ENCODE data around the gene THSD4. TPM values are rescaled to one million over a fixed set of nuclear protein-coding genes. Genes with fewer than 3 reads are reported as not detected.

THSD4 gene
- polyA plus RNA-seq, 2 of the 4 experiments (the other 2 are of a cell fraction), result 15.8 to 40.7 TPM

GRCh38 chr15:71288348-71288955, 173.2 kb downstream of the THSD4 start (continued):
- TF ChIP-seq TFCP2L1 (CRISPR knock-in tag; IDR thresholded peaks at IDR 0.05), result no peak

- Histone ChIP-seq H3K4me2 (peak overlapping the region; percentile 6; the same call in 1 of the 3 replicates), H3K4me1 (peaks cover 60% of the 10 kb centered on the region), H3K4me3 (no peak overlapping the region), H3K27ac (peak overlapping the region; percentile 80 to 97), H3K9me3 (peaks cover 7% of the 10 kb centered on the region; the same call in 1 of the 3 replicates)
- 91% methylated on average over 3 of the region's 3 CpGs for WGBS (ENCODE audit: missing lambda C conversion rate)
- no peak for DNase-seq (ENCODE audit: low read depth in 1 of 2, low spot score in 1 of 2)
- TF ChIP-seq FOSL2 (IDR thresholded peaks at IDR 0.05), result no peak
- TF ChIP-seq FOSL2 (CRISPR knock-in tag; IDR thresholded peaks at IDR 0.05), result 0 out of 2 replicates have a peak, but pooled peaks have one; percentile 5
- no peak for TF ChIP-seq ZC3H11A (IDR thresholded peaks at IDR 0.05)
- peak; percentile 13 for FAIRE-seq
- ChIA-PET CTCF (interaction anchor here (0.7 to 1.3 kb wide), 2 partner anchors 52 to 96 kb away, joined by 3 read pairs; no protein-coding TSS in a partner anchor), POLR2A (no interaction called here)
- ATAC-seq, result no peak
These were observed 174.7 kb downstream of the THSD4 start for GRCh38 chr15:71290002-71290401.

- DNase-seq (ENCODE audit: low read depth in 1 of 2, low spot score in 1 of 2) (no peak), ATAC-seq (no peak), FAIRE-seq (no peak)
- WGBS (ENCODE audit: missing lambda C conversion rate), result 81% methylated on average over 2 of the region's 2 CpGs
- no peak overlapping the region for H3K4me3 ChIP-seq
- peak overlapping the region; percentile 6; the same call in 1 of the 3 replicates for H3K4me2 ChIP-seq
- ChIA-PET POLR2A (interaction anchor here (0.5 kb wide), 1 partner anchor 104 kb away, joined by 3 read pairs; no protein-coding TSS in a partner anchor), CTCF (no interaction called here)
- TF ChIP-seq FOXS1 (CRISPR knock-in tag; IDR thresholded peaks at IDR 0.05), result no peak
- no peak for TF ChIP-seq EHMT2 (IDR thresholded peaks at IDR 0.05; ENCODE audit: low read depth)
- TF ChIP-seq ESRRA (IDR thresholded peaks at IDR 0.05; ENCODE audit: borderline replicate concordance, low read length), result no peak
- no peak for TF ChIP-seq RNF2 (IDR thresholded peaks at IDR 0.05; ENCODE audit: borderline replicate concordance, low read depth)
- no peak for TF ChIP-seq FOSB (CRISPR knock-in tag; IDR thresholded peaks at IDR 0.05)
- TF ChIP-seq ZFP36 (IDR thresholded peaks at IDR 0.05; ENCODE audit: borderline replicate concordance, partially characterized antibody), result no peak
- TF ChIP-seq NPAS2 (CRISPR knock-in tag; IDR thresholded peaks at IDR 0.05; ENCODE audit: borderline replicate concordance), result no peak
- no peak for TF ChIP-seq CHD2 (IDR thresholded peaks at IDR 0.05; ENCODE audit: low read length, partially characterized antibody)
- TF ChIP-seq RFX5 (IDR thresholded peaks at IDR 0.05), result no peak
- H3K9me3 ChIP-seq, result peaks cover 7% of the 10 kb centered on the region; the same call in 1 of the 3 replicates
- H3K4me1 ChIP-seq, result peaks cover 64% of the 10 kb centered on the region
- H3K27ac ChIP-seq, result peak overlapping the region; percentile 76 to 97
These were observed 175.8 kb downstream of the THSD4 start for GRCh38 chr15:71290881-71291635.

- 100% methylated on average over 1 of the region's 1 CpG for WGBS (ENCODE audit: missing lambda C conversion rate)
- FAIRE-seq, result no peak
- peaks cover 71% of the 10 kb centered on the region for H3K4me1 ChIP-seq
- no peak for DNase-seq (ENCODE audit: low read depth in 1 of 2, low spot score in 1 of 2)
- H3K4me3 ChIP-seq, result no peak overlapping the region
- TF ChIP-seq NFE2L2 (conservative IDR thresholded peaks at IDR 0.05; ENCODE audit: low read length) (no peak), TFCP2L1 (CRISPR knock-in tag; IDR thresholded peaks at IDR 0.05) (no peak), EP300 (IDR thresholded peaks at IDR 0.05) (no peak), EHF (CRISPR knock-in tag; IDR thresholded peaks at IDR 0.05) (no peak), POLR2AphosphoS2 (conservative IDR thresholded peaks at IDR 0.05; ENCODE audit: low read length) (no peak), CHD4 (IDR thresholded peaks at IDR 0.05; ENCODE audit: borderline replicate concordance) (no peak), POLR2A (IDR thresholded peaks at IDR 0.05; ENCODE audit: low read length) (no peak), RFX5 (IDR thresholded peaks at IDR 0.05) (no peak), KDM5A (IDR thresholded peaks at IDR 0.05) (no peak), HDAC2 (IDR thresholded peaks at IDR 0.05) (no peak)
- CTCF ChIA-PET, result no interaction called here
- H3K9me3 ChIP-seq, result peaks cover 7% of the 10 kb centered on the region; the same call in 1 of the 3 replicates
- H3K27ac ChIP-seq, result peak overlapping the region; percentile 76 to 97; a peak in 5 of 6 replicates
- no peak for ATAC-seq
- no peak overlapping the region for H3K4me2 ChIP-seq
- POLR2A ChIA-PET, result no interaction called here
These were observed 176.5 kb downstream of the THSD4 start for GRCh38 chr15:71291723-71292122.

Measured in A549 (cell line).